Stomach (tissue), 4 donors: ENCODE data around the gene FAM83F.

Experiments used
- CTCF ChIP-seq, 7 experiments: fragments of 450-650 bp in 4 of 7; fragments of 200-600 bp in 3 of 7; sonication (generic) in 3 of 7; IDR thresholded peaks; one replicate each; pipeline ENCODE4 v1.5.1; 2016 to 2019; ENCODE audit warnings: antibody characterized with exemption in 7 of 7, control low read depth in 2 of 7, mild to moderate bottlenecking in 1 of 7
- EP300 ChIP-seq: sonication (generic); formaldehyde crosslinking; IDR thresholded peaks from one replicate; pipeline ENCODE4 v1.6.1; 2017; ENCODE audit warnings: antibody characterized with exemption
- POLR2A ChIP-seq, 4 donors: fragments of 450-650 bp; IDR thresholded peaks; one replicate each; pipeline ENCODE4 v1.6.1; 2016; ENCODE audit warnings: antibody characterized with exemption in 4 of 4, control low read depth in 2 of 4, mild to moderate bottlenecking in 1 of 4, moderate library complexity in 1 of 4
- POLR2AphosphoS5 ChIP-seq, 3 donors: sonication (generic); formaldehyde crosslinking; IDR thresholded peaks; one replicate each; pipeline ENCODE4 v1.6.1; 2016; ENCODE audit warnings: antibody characterized with exemption in 3 of 3

GRCh38 chr22:40026641-40027040, 31.9 kb downstream of the FAM83F start:
- TF ChIP-seq CTCF (IDR thresholded peaks at IDR 0.05) (no peak), EP300 (no peak), POLR2A (IDR thresholded peaks at IDR 0.05) (no peak), POLR2AphosphoS5 (IDR thresholded peaks at IDR 0.05) (no peak)
